Measurements from ENCODE around the gene CPA5. TPM values are rescaled to one million over a fixed set of nuclear protein-coding genes. Genes with fewer than 3 reads are reported as not detected.

CPA5 gene
- total RNA-seq, 1 donor from 2014 or later, result not detected

DNA sequence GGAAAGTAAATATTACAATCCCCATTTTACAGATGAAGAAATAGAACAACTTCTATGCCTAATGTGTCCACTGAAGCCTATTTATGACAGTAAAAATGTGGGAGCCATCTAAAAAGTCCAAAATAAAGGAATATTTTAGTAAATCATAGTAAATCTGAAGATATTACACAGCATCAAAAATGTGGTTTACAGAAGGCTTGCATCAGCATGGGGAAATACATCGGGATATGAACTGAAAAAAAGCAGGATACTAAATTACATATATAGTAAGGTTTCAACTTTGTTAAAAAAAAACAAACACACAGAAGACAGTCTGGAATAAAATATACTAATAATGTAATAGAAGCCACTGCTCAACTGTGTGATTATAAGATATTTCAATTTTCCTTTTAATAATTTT lies 56.5 kb downstream of the CPA5 start:
- H3K36me3 ChIP-seq, result no peaks in the 10 kb centered on the region
- DNase-seq (ENCODE audit: extremely low spot score in 2 of 2), result no peak
- H3K9me3 ChIP-seq, result no peaks in the 10 kb centered on the region
- H3K27me3 ChIP-seq, result no peaks in the 10 kb centered on the region
- no peak for TF ChIP-seq POLR2A (IDR thresholded peaks at IDR 0.05)
- no peak for TF ChIP-seq POLR2AphosphoS5 (IDR thresholded peaks at IDR 0.05; ENCODE audit: insufficient read depth in 1 of 2, low read depth in 1 of 2)
- TF ChIP-seq, protein P1, sequence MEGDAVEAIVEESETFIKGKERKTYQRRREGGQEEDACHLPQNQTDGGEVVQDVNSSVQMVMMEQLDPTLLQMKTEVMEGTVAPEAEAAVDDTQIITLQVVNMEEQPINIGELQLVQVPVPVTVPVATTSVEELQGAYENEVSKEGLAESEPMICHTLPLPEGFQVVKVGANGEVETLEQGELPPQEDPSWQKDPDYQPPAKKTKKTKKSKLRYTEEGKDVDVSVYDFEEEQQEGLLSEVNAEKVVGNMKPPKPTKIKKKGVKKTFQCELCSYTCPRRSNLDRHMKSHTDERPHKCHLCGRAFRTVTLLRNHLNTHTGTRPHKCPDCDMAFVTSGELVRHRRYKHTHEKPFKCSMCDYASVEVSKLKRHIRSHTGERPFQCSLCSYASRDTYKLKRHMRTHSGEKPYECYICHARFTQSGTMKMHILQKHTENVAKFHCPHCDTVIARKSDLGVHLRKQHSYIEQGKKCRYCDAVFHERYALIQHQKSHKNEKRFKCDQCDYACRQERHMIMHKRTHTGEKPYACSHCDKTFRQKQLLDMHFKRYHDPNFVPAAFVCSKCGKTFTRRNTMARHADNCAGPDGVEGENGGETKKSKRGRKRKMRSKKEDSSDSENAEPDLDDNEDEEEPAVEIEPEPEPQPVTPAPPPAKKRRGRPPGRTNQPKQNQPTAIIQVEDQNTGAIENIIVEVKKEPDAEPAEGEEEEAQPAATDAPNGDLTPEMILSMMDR (IDR thresholded peaks at IDR 0.05), result no peak
- H3K4me1 ChIP-seq, result no peaks in the 10 kb centered on the region
- intact Hi-C loops (cut with DNase I), result no loop called here
- no peak overlapping the region for H3K27ac ChIP-seq
- H3K4me3 ChIP-seq, result no peak overlapping the region

DNA sequence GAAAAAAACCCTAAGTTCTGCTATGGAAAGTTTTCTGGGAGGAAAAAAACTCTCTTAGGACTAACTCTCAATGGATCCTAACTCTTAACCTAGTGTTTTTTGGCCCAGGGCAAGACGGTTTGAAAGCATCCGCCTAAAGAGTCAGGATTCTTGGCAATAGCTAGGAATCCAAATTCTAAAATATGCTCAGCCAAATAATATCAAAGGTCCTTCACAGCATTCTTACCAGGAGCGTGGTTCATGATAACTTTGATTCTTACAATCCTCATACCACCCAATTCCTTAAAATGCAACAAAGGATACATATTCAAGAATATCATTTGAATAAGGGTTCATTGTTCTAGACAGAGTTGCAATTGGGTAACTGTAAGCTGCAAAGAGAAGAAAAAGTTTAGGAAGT lies 57.0 kb downstream of the CPA5 start:
- DNase-seq (ENCODE audit: extremely low spot score in 2 of 2), result no peak
- intact Hi-C loops (cut with DNase I), result no loop called here
- Histone ChIP-seq H3K4me1 (no peaks in the 10 kb centered on the region), H3K36me3 (no peaks in the 10 kb centered on the region), H3K9me3 (no peaks in the 10 kb centered on the region), H3K27me3 (no peaks in the 10 kb centered on the region), H3K4me3 (no peak overlapping the region), H3K27ac (no peak overlapping the region)
- TF ChIP-seq POLR2AphosphoS5 (IDR thresholded peaks at IDR 0.05; ENCODE audit: insufficient read depth in 1 of 2, low read depth in 1 of 2), result no peak
- TF ChIP-seq, protein P1 (IDR thresholded peaks at IDR 0.05), result no peak

DNA sequence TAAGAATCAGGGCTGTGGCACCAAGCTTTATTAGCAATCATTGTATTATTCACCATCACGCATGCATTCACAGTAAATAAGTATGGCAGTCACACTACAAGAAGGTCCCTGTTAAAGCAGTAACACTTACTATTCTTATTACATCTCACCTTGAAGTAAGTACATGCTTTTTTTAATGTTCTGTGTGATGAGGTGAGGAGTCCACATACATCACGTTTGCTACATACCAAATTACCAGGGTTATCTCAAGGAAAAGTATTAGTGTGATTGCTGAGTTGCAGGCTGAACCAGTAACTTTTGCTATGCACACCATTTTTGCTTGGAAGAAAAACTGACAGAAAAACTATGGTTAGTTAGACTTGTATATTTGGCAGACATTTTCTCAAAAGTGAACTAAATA lies 60.4 kb downstream of the CPA5 start:
- Histone ChIP-seq H3K9me3 (no peaks in the 10 kb centered on the region), H3K36me3 (no peaks in the 10 kb centered on the region), H3K4me1 (no peaks in the 10 kb centered on the region), H3K27ac (no peak overlapping the region), H3K27me3 (no peaks in the 10 kb centered on the region), H3K4me3 (no peak overlapping the region)
- DNase-seq (ENCODE audit: extremely low spot score in 2 of 2), result no peak
- intact Hi-C loops (cut with DNase I), result no loop called here
- TF ChIP-seq POLR2A (IDR thresholded peaks at IDR 0.05) (no peak), POLR2AphosphoS5 (IDR thresholded peaks at IDR 0.05; ENCODE audit: insufficient read depth in 1 of 2, low read depth in 1 of 2) (no peak)
- TF ChIP-seq, protein P1 (IDR thresholded peaks at IDR 0.05), result no peak

DNA sequence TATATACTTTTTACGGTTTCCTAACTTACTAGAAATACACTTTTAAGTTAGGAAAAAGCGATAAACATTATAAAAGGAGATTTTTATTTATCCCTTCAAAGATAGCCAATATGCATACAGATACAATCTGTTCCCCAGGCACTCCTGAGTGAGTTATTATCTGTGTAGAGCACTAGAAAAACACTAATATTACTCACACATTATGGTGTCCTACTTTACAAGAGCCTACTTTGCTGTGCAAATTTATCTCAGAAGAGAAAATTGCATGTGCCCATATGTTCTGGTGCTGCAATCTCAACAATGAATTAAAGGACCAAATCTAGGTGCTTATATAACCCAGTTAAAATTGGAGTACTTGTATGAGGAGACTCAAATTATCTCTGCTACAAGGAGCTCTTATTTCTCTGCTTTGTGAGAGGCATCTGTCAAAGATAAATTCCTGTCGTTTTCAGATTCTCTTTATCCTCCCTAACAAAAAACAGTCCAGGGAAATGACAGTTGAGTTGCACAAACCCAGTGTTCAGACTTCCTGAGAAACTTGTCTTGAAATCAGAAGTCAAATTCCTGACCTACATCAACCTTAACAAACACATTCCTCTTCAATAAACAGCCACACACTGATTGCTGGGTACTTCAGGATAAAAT lies 64.6 kb downstream of the CPA5 start:
- intact Hi-C loops (cut with DNase I), result no loop called here
- no peaks in the 10 kb centered on the region for H3K27me3 ChIP-seq

DNA sequence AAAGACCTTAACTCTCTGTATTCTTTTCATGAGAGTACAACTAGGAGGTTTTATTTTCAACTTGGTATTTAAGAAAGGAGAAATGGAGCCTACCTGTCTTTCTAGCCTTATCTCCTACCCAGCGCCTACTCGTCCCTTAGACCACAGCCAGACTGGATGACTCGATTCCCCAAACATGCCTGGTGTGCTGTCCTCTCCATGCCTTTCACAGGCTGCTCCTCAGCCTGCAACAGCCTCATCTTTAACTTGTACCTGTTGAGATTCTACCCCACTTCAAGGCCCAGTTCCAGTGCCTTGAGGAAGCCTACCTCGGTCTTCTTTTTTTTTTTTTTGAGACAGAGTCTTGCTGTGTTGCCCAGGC lies 65.1 kb downstream of the CPA5 start:
- H3K4me1 ChIP-seq, result no peaks in the 10 kb centered on the region
- H3K27me3 ChIP-seq, result no peaks in the 10 kb centered on the region
- TF ChIP-seq POLR2A (IDR thresholded peaks at IDR 0.05) (no peak), POLR2AphosphoS5 (IDR thresholded peaks at IDR 0.05; ENCODE audit: insufficient read depth in 1 of 2, low read depth in 1 of 2) (no peak)
- TF ChIP-seq, protein P1 (IDR thresholded peaks at IDR 0.05), result no peak
- no peak overlapping the region for H3K27ac ChIP-seq
- DNase-seq (ENCODE audit: extremely low spot score in 2 of 2), result no peak
- H3K36me3 ChIP-seq, result no peaks in the 10 kb centered on the region
- intact Hi-C loops (cut with DNase I), result no loop called here
- no peaks in the 10 kb centered on the region for H3K9me3 ChIP-seq
- H3K4me3 ChIP-seq, result no peak overlapping the region

More for the DNA sequence above, 64.6 kb downstream of the CPA5 start:
- Histone ChIP-seq H3K4me1 (no peaks in the 10 kb centered on the region), H3K4me3 (no peak overlapping the region), H3K27ac (no peak overlapping the region), H3K36me3 (no peaks in the 10 kb centered on the region), H3K9me3 (no peaks in the 10 kb centered on the region)
- no peak for DNase-seq (ENCODE audit: extremely low spot score in 2 of 2)
- TF ChIP-seq, protein P1 (IDR thresholded peaks at IDR 0.05), result no peak
- TF ChIP-seq POLR2A (IDR thresholded peaks at IDR 0.05) (no peak), POLR2AphosphoS5 (IDR thresholded peaks at IDR 0.05; ENCODE audit: insufficient read depth in 1 of 2, low read depth in 1 of 2) (no peak)

Measured in vagina (tissue), 2 donors.